Right atrium auricular region (tissue), 2 donors: Measurements from ENCODE around the gene SEPTIN10. TPM values are rescaled to one million over a fixed set of nuclear protein-coding genes. Genes with fewer than 3 reads are reported as not detected.
"Not testable (repeated sequence)": the region's sequence is repeated elsewhere in the genome, so short reads cannot be mapped to it uniquely, and the experiment has no call there.

Experiments used
- DNase-seq: peaks from one replicate; pipeline ENCODE4 v3.0.0-alpha.2; 2019; ENCODE audit warnings: low spot score
- H3K27ac ChIP-seq, 2 donors: fragments of 200-600 bp; sonication (generic); 1 replicate in 1 of 2; 2 replicates in 1 of 2; pipeline ENCODE4 v1.5.1; 2016 to 2019
- H3K27me3 ChIP-seq, 2 donors: fragments of 200-600 bp; sonication (generic); one replicate each; pipeline versions ENCODE4 v1.5.1 to v1.6.0; 2017 to 2019
- H3K36me3 ChIP-seq: fragments of 200-600 bp; sonication (generic); one replicate; pipeline ENCODE4 v1.5.1; 2016
- H3K4me1 ChIP-seq, 2 donors: fragments of 200-600 bp; sonication (generic); one replicate each; pipeline versions ENCODE4 v1.5.1 to v1.6.0; 2017 to 2019
- H3K4me3 ChIP-seq, 2 donors: fragments of 200-600 bp; sonication (generic); 1 replicate in 1 of 2; 2 replicates in 1 of 2; pipeline ENCODE4 v1.5.1; 2017 to 2019; ENCODE audit warnings: mild to moderate bottlenecking in 1 of 2, moderate library complexity in 1 of 2
- H3K9me3 ChIP-seq, 2 donors: fragments of 200-600 bp; sonication (generic); one replicate each; pipeline ENCODE4 v1.5.1; 2019
- total RNA-seq, 2 donors: library from RNA; depleted of rRNA; stranded (reverse); fragments of >200 nt; gene quantifications; one replicate each; pipeline ENCODE4 v1.1.0, GENCODE V29; 2016
- TF ChIP-seq, protein P1 (sequence below), 2 donors: fragments of 200-600 bp; sonication (generic); IDR thresholded peaks; one replicate each; pipeline ENCODE4 v1.5.1; 2019; ENCODE audit warnings: antibody characterized with exemption in 2 of 2

Gene SEPTIN10
- total RNA-seq, 2 donors from 2014 or later = 47.0 to 61.7 TPM

DNA sequence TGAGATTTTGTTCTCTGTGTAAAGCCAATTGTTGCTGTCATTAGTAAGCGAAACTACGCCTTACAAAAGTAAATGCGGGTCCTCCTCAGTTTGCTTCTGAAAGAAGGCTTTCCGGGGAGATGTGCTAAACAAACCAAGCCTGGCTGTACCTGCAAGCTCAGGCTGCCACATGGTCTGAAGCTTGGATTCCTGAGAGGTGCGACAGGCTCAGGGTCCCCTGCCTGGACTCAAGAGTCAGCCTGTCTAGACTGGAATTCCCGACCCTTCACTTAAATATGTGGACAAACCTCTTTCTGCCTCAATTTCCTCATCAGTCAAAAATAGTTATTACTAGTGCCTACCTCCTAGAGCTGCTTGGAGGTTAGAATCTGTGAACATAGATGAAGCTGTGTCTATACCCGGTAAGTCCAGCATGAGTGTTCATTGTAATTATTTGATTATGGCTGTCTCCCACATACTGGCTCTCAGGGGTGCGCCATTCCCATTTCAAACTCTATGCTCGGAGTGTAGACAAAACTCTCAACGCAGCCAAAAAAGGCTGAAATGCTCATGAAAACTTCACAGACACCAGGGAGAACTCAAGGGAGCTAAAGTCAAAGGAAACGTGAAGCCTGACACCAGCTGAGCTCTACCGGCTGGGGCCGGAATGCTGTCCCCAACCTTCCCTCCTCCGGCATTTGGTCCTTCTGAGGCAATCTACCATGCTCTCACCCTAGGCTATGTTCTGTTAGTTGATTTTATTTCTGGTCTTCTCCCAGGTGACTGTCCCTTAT lies 31.8 kb upstream of the SEPTIN10 start:
- H3K9me3 ChIP-seq = no peaks in the 10 kb centered on the region
- H3K27ac ChIP-seq = no peak overlapping the region
- no peaks in the 10 kb centered on the region for H3K27me3 ChIP-seq
- H3K4me3 ChIP-seq = no peak overlapping the region
- peaks cover 0 to 7% of the 10 kb centered on the region in 2 donors for H3K4me1 ChIP-seq
- TF ChIP-seq, protein P1, sequence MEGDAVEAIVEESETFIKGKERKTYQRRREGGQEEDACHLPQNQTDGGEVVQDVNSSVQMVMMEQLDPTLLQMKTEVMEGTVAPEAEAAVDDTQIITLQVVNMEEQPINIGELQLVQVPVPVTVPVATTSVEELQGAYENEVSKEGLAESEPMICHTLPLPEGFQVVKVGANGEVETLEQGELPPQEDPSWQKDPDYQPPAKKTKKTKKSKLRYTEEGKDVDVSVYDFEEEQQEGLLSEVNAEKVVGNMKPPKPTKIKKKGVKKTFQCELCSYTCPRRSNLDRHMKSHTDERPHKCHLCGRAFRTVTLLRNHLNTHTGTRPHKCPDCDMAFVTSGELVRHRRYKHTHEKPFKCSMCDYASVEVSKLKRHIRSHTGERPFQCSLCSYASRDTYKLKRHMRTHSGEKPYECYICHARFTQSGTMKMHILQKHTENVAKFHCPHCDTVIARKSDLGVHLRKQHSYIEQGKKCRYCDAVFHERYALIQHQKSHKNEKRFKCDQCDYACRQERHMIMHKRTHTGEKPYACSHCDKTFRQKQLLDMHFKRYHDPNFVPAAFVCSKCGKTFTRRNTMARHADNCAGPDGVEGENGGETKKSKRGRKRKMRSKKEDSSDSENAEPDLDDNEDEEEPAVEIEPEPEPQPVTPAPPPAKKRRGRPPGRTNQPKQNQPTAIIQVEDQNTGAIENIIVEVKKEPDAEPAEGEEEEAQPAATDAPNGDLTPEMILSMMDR (IDR thresholded peaks at IDR 0.05) = no peak
- DNase-seq = no peak
- H3K36me3 ChIP-seq = no peaks in the 10 kb centered on the region

GRCh38 chr2:109644571-109645275 lies 31.0 kb upstream of the SEPTIN10 start:
- DNase-seq = peak; percentile 61
- TF ChIP-seq, protein P1 (IDR thresholded peaks at IDR 0.05) = no peak
- Histone ChIP-seq H3K4me1 (peaks cover 0 to 7% of the 10 kb centered on the region in 2 donors), H3K36me3 (no peaks in the 10 kb centered on the region), H3K4me3 (no peak overlapping the region), H3K27me3 (no peaks in the 10 kb centered on the region), H3K9me3 (no peaks in the 10 kb centered on the region), H3K27ac (peak overlapping the region in 1 of 2 donors; percentile 46)

DNA sequence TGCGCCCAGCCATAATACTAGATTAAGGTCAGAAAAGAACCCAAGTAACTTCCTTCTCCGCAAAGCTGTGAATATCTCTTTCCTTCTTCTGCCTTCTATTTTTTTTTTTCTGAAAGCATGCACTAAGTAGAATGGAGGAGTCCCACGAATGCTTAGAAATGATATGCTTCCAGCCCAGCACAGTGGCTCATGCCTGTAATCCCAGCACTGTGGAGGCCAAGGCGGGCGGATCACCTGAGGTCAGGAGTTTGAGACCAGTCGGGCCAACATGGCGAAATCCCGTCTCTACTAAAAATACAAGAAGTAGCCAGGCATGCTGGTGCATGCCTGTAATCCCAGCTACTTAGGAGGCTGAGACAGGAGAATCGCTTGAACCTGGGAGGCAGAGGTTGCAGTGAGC lies 26.2 kb upstream of the SEPTIN10 start:
- not testable (repeated sequence) for H3K4me3 ChIP-seq, H3K27me3 ChIP-seq, H3K36me3 ChIP-seq, H3K4me1 ChIP-seq, DNase-seq, H3K27ac ChIP-seq, H3K9me3 ChIP-seq

GRCh38 chr2:109638795-109639194 lies 25.0 kb upstream of the SEPTIN10 start:
- TF ChIP-seq, protein P1 (IDR thresholded peaks at IDR 0.05) = no peak
- Histone ChIP-seq H3K27me3 (no peaks in the 10 kb centered on the region), H3K36me3 (no peaks in the 10 kb centered on the region), H3K4me3 (no peak overlapping the region), H3K27ac (no peak overlapping the region), H3K4me1 (no peaks in the 10 kb centered on the region), H3K9me3 (no peaks in the 10 kb centered on the region)
- no peak for DNase-seq

- no peak overlapping the region for H3K27ac ChIP-seq
- H3K9me3 ChIP-seq = no peaks in the 10 kb centered on the region
These were observed 24.2 kb upstream of the SEPTIN10 start for GRCh38 chr2:109637749-109638570.

More at GRCh38 chr2:109637749-109638570, 24.2 kb upstream of the SEPTIN10 start:
- no peak for DNase-seq
- no peak overlapping the region for H3K4me3 ChIP-seq
- H3K4me1 ChIP-seq = no peaks in the 10 kb centered on the region
- no peaks in the 10 kb centered on the region for H3K36me3 ChIP-seq
- TF ChIP-seq, protein P1 (IDR thresholded peaks at IDR 0.05) = no peak
- no peaks in the 10 kb centered on the region for H3K27me3 ChIP-seq
